Trophoblast cell (in vitro differentiated cells and primary cell): ENCODE measurements around the gene DIAPH1.

Experiments used
- DNase-seq, 2 donors: peaks; one replicate each; pipeline ENCODE4 v3.0.0-alpha.2; 2016
- H2AFZ ChIP-seq: 2 replicates; pipeline ENCODE4 v1.6.1; 2013; ENCODE audit warnings: low read length, moderate library complexity, mild to moderate bottlenecking; ENCODE audit not compliant: insufficient read depth, poor library complexity
- H2AK5ac ChIP-seq: 2 replicates; pipeline ENCODE4 v1.6.1; 2013; ENCODE audit warnings: mild to moderate bottlenecking, low read length
- H2BK120ac ChIP-seq: 2 replicates; pipeline ENCODE4 v1.6.1; 2013; ENCODE audit warnings: low read length, mild to moderate bottlenecking, moderate library complexity; ENCODE audit not compliant: insufficient read depth, poor library complexity
- H2BK12ac ChIP-seq: 2 replicates; pipeline ENCODE4 v1.6.1; 2013; ENCODE audit warnings: mild to moderate bottlenecking, low read length, moderate library complexity
- H2BK5ac ChIP-seq: 2 replicates; pipeline ENCODE4 v1.6.1; 2013; ENCODE audit warnings: low read length, low read depth, moderate library complexity, mild to moderate bottlenecking; ENCODE audit not compliant: poor library complexity
- H3K14ac ChIP-seq: 2 replicates; pipeline ENCODE4 v1.6.1; 2013; ENCODE audit warnings: mild to moderate bottlenecking, low read length
- H3K18ac ChIP-seq: 2 replicates; pipeline ENCODE4 v1.6.1; 2013; ENCODE audit warnings: mild to moderate bottlenecking, low read length
- H3K23ac ChIP-seq: 2 replicates; pipeline ENCODE4 v1.6.1; 2013; ENCODE audit warnings: low read length
- H3K27ac ChIP-seq: 2 replicates; pipeline ENCODE4 v1.5.1; 2013; ENCODE audit warnings: low read depth, mild to moderate bottlenecking, inconsistent platforms, low read length, moderate library complexity
- H3K27me3 ChIP-seq: 2 replicates; pipeline ENCODE4 v1.6.1; 2013; ENCODE audit warnings: inconsistent platforms, mild to moderate bottlenecking, low read length, moderate library complexity; ENCODE audit not compliant: insufficient read depth
- H3K36me3 ChIP-seq, 2 experiments: 1 replicate in 1 of 2; 2 replicates in 1 of 2; pipeline ENCODE4 v1.6.1; 2013; ENCODE audit warnings: low read length in 2 of 2, mild to moderate bottlenecking in 2 of 2, moderate library complexity in 1 of 2; ENCODE audit not compliant: insufficient read depth in 2 of 2, control insufficient read depth in 1 of 2
- H3K4ac ChIP-seq: 2 replicates; pipeline ENCODE4 v1.6.1; 2013; ENCODE audit warnings: low read depth, mild to moderate bottlenecking, low read length, moderate library complexity
- H3K4me1 ChIP-seq, 2 experiments: 1 replicate in 1 of 2; 2 replicates in 1 of 2; pipeline ENCODE4 v1.6.1; 2013; ENCODE audit warnings: low read length in 2 of 2, mild to moderate bottlenecking in 2 of 2, moderate library complexity in 1 of 2; ENCODE audit not compliant: insufficient read depth in 2 of 2, control insufficient read depth in 1 of 2
- H3K4me2 ChIP-seq: 2 replicates; pipeline ENCODE4 v1.6.1; 2013; ENCODE audit warnings: inconsistent platforms, mild to moderate bottlenecking, low read length, moderate library complexity
- H3K4me3 ChIP-seq: 2 replicates; pipeline ENCODE4 v1.5.1; 2013; ENCODE audit warnings: mild to moderate bottlenecking, low read depth, low read length, inconsistent platforms
- H3K79me1 ChIP-seq: one replicate; pipeline ENCODE4 v1.6.1; 2013; ENCODE audit warnings: low read length
- H3K79me2 ChIP-seq: 2 replicates; pipeline ENCODE4 v1.6.1; 2013; ENCODE audit warnings: low read length, mild to moderate bottlenecking; ENCODE audit not compliant: control insufficient read depth, insufficient read depth, poor library complexity
- H3K9ac ChIP-seq: 2 replicates; pipeline ENCODE4 v1.6.1; 2013; ENCODE audit warnings: mild to moderate bottlenecking, low read length
- H3K9me3 ChIP-seq: 2 replicates; pipeline ENCODE4 v1.6.1; 2013; ENCODE audit warnings: low read depth, mild to moderate bottlenecking, control low read depth, inconsistent platforms, low read length; ENCODE audit not compliant: insufficient read depth
- H4K12ac ChIP-seq: 2 replicates; pipeline ENCODE4 v1.6.1; 2013; ENCODE audit warnings: low read depth, mild to moderate bottlenecking, low read length, moderate library complexity
- H4K8ac ChIP-seq: 2 replicates; pipeline ENCODE4 v1.6.1; 2013; ENCODE audit warnings: low read depth, mild to moderate bottlenecking, low read length, moderate library complexity
- H4K91ac ChIP-seq: one replicate; pipeline ENCODE4 v1.6.1; 2013; ENCODE audit warnings: low read depth, mild to moderate bottlenecking, low read length, moderate library complexity
- WGBS: extraction: QIAGEN DNeasy Blood & Tissue Kit; methylation state at CpG from one replicate; pipeline ENCODE4 v1.1.7; 2013; ENCODE audit warnings: missing lambda C conversion rate; ENCODE audit not compliant: insufficient read length, insufficient coverage; ENCODE audit errors: extremely low coverage; 5-methylcytosine and 5-hydroxymethylcytosine counted together

The DIAPH1 gene

GRCh38 chr5:141570655-141571054, 48.1 kb downstream of the DIAPH1 start:
- H2AK5ac ChIP-seq, result no peak overlapping the region

GRCh38 chr5:141567513-141568117, 51.2 kb downstream of the DIAPH1 start:
- no CpG with 5 or more reads among the region's 2 CpGs for WGBS
- Histone ChIP-seq H3K27me3 (no peaks in the 10 kb centered on the region), H4K91ac (no peak overlapping the region), H3K4me3 (no peak overlapping the region), H3K4ac (no peak overlapping the region), H3K79me1 (no peaks in the 10 kb centered on the region), H3K4me1 (no peaks in the 10 kb centered on the region), H4K8ac (no peak overlapping the region), H3K27ac (no peak overlapping the region), H3K9me3 (no peaks in the 10 kb centered on the region), H3K14ac (no peak overlapping the region), H2BK5ac (no peak overlapping the region), H3K9ac (no peak overlapping the region), H3K79me2 (no peaks in the 10 kb centered on the region), H3K18ac (no peak overlapping the region), H3K4me2 (no peak overlapping the region), H2AFZ (no peak overlapping the region), H2BK12ac (no peak overlapping the region), H2BK120ac (no peak overlapping the region), H2AK5ac (no peak overlapping the region), H4K12ac (no peak overlapping the region), H3K36me3 (peaks cover 13 to 22% of the 10 kb centered on the region in 2 experiments), H3K23ac (no peak overlapping the region)
- DNase-seq, result peak in 1 of 2 donors; percentile 35

More at GRCh38 chr5:141570655-141571054, 48.1 kb downstream of the DIAPH1 start:
- Histone ChIP-seq H2AFZ (no peak overlapping the region), H3K4me2 (no peak overlapping the region), H3K4me3 (no peak overlapping the region), H3K23ac (no peak overlapping the region), H3K18ac (no peak overlapping the region), H4K12ac (no peak overlapping the region), H2BK120ac (no peak overlapping the region), H3K79me2 (no peaks in the 10 kb centered on the region), H4K91ac (no peak overlapping the region), H2BK5ac (no peak overlapping the region), H3K9me3 (no peaks in the 10 kb centered on the region), H3K27me3 (no peaks in the 10 kb centered on the region), H3K4ac (no peak overlapping the region), H4K8ac (no peak overlapping the region), H3K27ac (no peak overlapping the region), H3K14ac (no peak overlapping the region), H2BK12ac (no peak overlapping the region), H3K79me1 (no peaks in the 10 kb centered on the region), H3K4me1 (no peaks in the 10 kb centered on the region), H3K36me3 (peaks cover 28 to 38% of the 10 kb centered on the region in 2 experiments), H3K9ac (no peak overlapping the region)
- DNase-seq, result no peak

GRCh38 chr5:141565826-141566570, 52.8 kb downstream of the DIAPH1 start:
- WGBS, result 100% methylated on average over 1 of the region's 8 CpGs
- H2BK12ac ChIP-seq, result no peak overlapping the region
- H4K12ac ChIP-seq, result no peak overlapping the region

GRCh38 chr5:141564216-141564692, 54.5 kb downstream of the DIAPH1 start:
- H3K4me3 ChIP-seq, result no peak overlapping the region
- H2BK12ac ChIP-seq, result no peak overlapping the region
- no peak overlapping the region for H3K4me2 ChIP-seq
- no peak overlapping the region for H3K9ac ChIP-seq
- peaks cover 0 to 3% of the 10 kb centered on the region in 2 experiments for H3K4me1 ChIP-seq
- no peak overlapping the region for H2BK5ac ChIP-seq
- no peaks in the 10 kb centered on the region for H3K9me3 ChIP-seq
- H4K8ac ChIP-seq, result peak overlapping the region; percentile 28
- H3K79me2 ChIP-seq, result no peaks in the 10 kb centered on the region
- peaks cover 1% of the 10 kb centered on the region for H3K79me1 ChIP-seq
- no peaks in the 10 kb centered on the region for H3K27me3 ChIP-seq
- H3K23ac ChIP-seq, result no peak overlapping the region
- H2AK5ac ChIP-seq, result no peak overlapping the region
- H3K18ac ChIP-seq, result no peak overlapping the region
- peak; percentile 83 to 99 for DNase-seq
- peaks cover 4 to 12% of the 10 kb centered on the region in 2 experiments for H3K36me3 ChIP-seq
- WGBS, result no CpG with 5 or more reads among the region's 5 CpGs
- no peak overlapping the region for H2BK120ac ChIP-seq
- no peak overlapping the region for H3K27ac ChIP-seq
- H4K12ac ChIP-seq, result no peak overlapping the region
- H3K14ac ChIP-seq, result no peak overlapping the region
- peak overlapping the region; percentile 6 for H4K91ac ChIP-seq
- H2AFZ ChIP-seq, result no peak overlapping the region
- no peak overlapping the region for H3K4ac ChIP-seq

More at GRCh38 chr5:141565826-141566570, 52.8 kb downstream of the DIAPH1 start:
- Histone ChIP-seq H3K23ac (no peak overlapping the region), H2BK120ac (no peak overlapping the region), H2AFZ (no peak overlapping the region), H3K14ac (no peak overlapping the region), H3K27ac (no peak overlapping the region), H4K8ac (no peak overlapping the region), H3K4me3 (no peak overlapping the region), H3K18ac (no peak overlapping the region), H2BK5ac (no peak overlapping the region), H3K4me2 (no peak overlapping the region), H3K9ac (no peak overlapping the region), H3K4me1 (no peaks in the 10 kb centered on the region), H3K79me1 (no peaks in the 10 kb centered on the region), H3K36me3 (peaks cover 7 to 14% of the 10 kb centered on the region in 2 experiments), H3K4ac (no peak overlapping the region), H2AK5ac (no peak overlapping the region), H3K9me3 (no peaks in the 10 kb centered on the region), H4K91ac (no peak overlapping the region), H3K27me3 (no peaks in the 10 kb centered on the region), H3K79me2 (no peaks in the 10 kb centered on the region)
- no peak for DNase-seq
